GM19455 (cell line): ENCODE results near the gene NIPA2.
"Not testable (repeated sequence)": the region's sequence is repeated elsewhere in the genome, so short reads cannot be mapped to it uniquely, and the experiment has no call there.

ENCODE experiments used
- ATAC-seq: cut with Tn5 transposase; IDR thresholded peaks from one replicate; pipeline ENCODE4 v1.9.1; 2021; ENCODE audit not compliant: unreplicated experiment

Gene NIPA2

DNA sequence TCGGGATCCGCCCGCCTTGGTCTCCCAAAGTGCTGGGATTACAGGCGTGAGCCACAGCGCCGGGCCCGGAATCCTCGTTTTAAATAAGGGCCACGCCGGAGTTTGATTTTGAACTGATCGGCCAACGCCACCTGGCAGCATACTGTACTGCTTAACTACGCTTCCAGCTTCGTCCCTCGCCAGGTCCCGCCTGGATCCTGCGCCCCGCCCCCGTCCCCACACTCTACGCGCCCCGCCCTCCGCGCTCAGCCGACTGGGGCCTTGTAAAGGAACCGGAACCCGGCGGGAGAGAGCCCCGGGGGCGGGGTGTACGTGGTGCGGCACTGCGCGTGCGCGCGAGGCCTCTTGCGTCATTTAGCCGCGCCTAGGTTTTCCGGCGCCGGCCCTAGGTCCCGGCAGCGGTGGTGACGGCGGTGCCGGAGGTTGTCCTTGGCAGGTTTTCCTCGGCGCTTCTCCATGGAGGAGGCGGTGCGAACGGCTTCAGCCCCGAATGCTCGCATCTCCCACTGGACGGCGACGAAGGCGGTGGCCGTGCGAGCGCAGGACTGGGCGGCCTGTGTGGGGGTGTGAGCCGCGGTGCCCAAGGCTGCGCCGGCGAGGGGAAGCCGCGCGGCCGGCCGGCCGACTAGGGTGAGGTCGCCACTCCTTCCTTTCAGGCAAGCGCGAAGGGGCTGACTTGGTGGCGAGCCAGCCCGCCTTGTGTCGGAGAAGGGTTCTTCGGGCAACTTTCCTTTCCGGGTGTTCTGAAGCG, at the start of gene NIPA2:
Gene NIPA2 (plus strand): TSS at position 375 of the 751 bp plus-strand sequence. CDS start 13,066 bp downstream, outside the sequence.
- peak; percentile 75 for ATAC-seq

DNA sequence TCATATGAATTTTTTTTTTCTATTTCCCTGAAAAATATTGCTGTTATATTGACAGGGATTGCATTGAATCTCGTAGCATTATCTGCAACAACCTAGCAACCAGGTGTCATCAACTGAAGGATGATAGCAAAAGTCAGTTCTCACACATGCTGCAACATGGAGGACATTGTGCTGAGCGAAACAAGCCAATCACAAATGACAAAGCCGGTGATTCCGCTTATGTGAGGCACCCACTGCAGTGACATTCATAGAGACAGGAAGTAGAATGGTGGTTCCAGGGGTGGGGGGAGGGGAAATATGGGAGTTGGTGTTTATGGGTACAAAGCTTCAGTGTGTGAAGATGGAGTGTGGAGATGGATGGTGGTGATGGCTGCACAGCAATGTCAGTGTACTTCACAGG, 44.4 kb upstream of the NIPA2 start:
- ATAC-seq: no peak

DNA sequence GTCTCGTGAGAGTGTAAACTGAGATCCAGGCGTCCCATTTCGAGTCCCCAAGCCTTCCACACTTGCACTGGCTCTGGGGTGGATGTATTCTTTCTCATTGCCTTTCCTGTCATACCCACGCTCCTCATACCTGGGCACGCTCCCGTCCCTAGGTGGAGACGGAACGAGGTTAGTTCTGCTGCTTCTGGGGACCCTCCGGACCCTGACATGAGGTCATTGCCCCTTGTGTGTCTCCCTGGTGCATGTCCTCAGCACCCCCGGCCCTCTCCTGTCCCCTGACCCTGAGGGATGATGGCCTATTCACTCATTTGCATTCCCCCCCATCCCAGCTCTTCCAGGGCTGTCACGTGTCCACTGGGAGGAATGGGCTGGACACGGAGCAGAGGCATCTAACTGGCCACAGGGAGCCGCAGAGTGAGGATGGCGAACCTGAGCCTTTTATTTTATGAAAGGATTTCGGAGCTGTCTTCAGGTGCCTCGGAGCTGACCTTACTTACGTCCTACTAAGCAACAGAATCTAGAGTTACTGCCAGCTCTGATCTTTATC, 43.8 kb upstream of the NIPA2 start:
- no peak for ATAC-seq

DNA sequence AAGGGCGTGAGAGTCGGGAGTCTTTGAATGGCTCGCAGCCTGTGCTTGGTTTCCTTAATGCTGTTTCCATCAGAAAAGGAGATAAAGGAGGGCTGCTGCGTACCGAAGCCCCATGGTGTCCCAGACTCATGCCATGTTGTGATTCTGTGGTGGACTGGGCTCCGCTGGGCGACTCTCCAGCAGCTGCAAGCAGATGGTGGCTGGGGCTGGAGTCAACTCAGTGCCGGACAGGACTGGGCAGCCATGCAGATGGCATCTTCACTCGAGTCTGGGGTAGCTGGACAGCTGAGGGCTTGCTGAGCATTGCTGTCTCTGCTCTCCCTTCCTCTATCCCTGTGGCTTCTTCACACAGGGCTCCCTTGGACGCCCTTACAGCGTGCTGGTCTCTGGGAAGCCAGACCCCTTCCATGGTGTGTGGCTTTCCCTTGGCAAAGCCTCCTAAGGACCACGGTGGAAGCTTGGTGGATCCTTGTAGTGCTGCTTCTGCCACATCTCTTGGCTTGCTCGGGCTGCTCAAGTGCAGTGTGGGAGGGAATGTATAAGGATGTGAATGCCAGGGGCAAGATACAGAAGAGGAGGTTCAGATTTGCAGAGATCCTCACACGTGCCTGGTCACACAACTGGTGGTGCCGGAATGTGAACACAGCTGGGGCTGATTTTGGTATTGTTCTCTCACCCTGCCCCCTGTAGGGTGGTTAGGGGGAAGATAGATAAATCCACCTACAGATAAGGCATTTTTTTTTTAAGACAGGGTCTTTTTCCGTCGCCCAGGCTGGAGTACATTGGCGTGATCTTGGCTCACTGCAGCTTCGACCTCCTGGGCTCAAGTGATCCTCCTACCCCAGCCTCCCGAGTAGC, 43.0 kb upstream of the NIPA2 start:
- ATAC-seq: no peak

DNA sequence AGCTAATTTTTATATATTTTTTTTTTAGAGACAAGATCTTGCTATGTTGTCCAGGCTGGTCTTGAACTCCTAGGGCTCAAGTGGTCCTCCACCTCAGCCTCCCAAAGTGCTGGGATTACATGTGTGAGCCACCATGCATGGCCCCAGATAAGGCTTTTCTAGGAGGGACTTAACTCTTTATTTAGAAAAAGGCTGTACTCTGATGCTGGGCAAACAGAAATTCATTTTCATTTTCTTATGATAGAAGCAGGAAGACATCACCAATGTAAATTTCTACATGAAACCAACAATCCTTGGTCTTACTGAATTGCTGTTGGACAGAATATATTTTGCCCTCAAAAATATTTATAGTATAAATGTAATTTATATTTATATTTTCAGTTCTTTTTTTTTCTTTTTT, 42.4 kb upstream of the NIPA2 start:
- ATAC-seq: no peak

DNA sequence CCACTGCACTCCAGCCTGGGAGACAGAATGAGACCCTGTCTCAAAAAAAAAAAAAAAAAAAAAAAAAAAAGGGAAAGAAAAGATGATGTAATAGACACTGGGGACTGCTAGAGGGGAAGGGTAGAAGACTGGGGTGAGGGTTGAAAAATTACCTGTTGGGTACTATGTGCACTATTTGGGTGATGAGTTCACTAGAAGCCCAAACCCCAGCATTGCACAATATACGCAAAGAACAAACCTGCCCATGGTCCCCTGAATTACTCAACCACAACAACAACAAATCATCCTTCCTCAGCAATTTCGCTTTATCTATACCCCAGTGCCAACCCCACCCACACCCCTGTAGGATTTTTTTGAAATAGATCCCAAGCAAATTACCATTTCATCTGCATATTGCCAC, 38.6 kb upstream of the NIPA2 start:
- no peak for ATAC-seq

DNA sequence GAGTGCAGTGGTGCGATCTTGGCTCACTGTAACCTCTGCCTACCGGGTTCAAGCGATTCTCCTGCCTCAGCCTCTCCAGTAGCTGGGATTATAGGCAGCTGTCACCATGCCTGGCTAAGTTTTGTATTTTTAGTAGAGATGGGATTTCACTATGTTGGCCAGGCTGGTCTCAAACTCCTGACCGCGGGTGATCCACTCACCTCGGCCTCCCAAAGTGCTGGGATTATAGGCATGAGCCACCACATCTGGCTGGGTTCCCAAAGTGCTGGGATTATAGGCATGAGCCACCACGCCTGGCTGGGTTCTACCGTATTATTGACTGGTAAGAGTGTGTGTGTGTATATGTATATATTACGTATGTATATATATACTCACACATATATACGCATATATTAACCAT, 35.5 kb upstream of the NIPA2 start:
- not testable (repeated sequence) for ATAC-seq

DNA sequence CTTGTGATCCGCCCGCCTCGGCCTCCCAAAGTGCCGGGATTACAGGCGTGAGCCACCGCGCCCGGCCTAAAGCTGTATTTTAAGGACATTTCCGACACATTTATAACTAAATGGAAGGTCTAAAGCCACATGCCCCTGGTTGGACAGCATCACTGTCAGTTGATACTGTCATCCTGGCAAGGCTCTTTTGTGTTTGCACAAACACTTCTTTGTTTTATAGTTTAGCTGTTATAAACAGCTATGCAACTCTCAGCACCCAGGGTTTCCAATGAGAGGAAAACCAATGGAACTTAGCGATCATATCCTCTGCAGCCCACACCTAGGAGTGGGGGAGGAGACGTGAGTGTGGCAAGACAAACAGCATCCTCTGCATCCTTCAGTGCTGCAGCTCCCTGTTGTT, 32.3 kb upstream of the NIPA2 start:
- no peak for ATAC-seq

DNA sequence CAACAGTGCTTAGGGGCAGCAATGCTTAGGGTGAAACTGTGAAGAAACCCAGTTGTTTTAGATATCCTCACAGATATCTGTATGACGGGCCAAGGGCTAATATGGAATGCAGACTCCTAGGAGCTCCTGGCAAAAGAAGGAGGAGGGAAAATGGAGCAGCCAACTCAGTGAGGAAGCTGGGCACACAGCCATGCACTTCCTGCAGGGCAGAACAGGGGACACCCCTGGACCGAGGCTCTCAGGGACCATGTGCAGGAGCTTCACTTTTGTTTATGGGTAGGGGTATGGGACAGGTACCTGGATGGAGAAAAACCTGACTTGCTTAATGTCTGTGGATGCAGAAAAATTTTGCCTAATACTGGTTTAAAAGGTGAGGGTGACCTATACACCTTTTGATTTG, 31.8 kb upstream of the NIPA2 start:
- ATAC-seq: no peak

DNA sequence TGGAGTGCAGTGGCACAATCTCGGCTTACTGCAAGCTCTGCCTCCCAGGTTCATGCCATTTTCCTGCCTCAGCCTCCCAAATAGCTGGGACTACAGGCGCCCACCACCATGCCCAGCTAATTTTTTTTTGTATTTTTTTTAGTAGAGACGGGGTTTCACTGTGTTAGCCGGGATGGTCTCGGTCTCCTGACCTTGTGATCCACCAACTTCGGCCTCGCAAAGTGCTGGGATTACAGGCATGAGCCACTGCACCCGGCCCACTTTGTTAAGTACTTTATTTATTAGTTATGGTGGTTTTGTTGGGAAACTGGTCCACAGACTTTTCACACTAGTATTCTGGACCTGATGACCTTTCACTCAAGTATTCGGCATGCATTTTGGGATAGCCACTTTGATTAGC, 30.6 kb upstream of the NIPA2 start:
- ATAC-seq: not testable (repeated sequence)

DNA sequence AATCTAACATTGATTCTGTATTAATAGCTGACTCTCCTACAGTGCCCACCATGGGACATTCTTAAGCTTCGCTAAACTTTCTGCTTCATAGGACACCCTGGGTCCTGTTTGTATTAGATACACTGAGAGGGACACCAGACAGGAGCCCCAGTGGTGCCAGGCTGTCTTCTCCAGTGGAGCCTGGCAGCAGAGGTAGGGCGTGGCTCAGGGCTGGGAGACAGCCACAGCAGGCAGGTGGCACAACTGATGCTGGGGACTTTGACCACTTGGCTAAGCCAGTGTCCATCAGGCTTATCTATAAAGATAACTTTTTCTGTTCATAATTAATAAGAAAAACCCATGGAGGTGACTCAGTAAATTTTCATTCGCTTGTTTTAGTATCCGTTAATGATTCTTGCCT, 30.2 kb upstream of the NIPA2 start:
- no peak for ATAC-seq

DNA sequence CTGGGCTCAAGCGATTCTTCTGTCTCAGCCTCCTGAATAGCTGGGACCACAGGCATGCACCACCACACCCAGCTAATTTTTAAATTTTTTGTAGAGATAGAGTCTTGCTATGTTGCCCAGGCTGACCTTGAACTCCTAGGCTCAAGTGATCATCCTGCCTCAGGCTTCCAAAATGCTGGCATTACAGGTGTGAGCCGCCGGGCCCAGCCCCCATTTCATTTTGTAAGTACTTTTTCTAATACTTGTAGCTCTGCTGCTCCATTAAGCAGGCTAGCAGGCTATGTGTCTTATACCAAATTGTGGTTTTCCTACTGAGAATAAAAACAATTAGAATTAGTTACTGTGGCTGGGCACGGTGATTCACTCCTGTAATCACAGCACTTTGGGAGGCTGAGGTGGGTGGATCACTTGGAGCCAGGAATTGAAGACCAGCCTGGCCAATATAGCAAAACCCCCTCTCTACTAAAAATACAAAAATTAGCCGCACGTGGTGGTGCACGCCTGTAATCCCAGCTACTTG, 29.6 kb upstream of the NIPA2 start:
- no peak for ATAC-seq

DNA sequence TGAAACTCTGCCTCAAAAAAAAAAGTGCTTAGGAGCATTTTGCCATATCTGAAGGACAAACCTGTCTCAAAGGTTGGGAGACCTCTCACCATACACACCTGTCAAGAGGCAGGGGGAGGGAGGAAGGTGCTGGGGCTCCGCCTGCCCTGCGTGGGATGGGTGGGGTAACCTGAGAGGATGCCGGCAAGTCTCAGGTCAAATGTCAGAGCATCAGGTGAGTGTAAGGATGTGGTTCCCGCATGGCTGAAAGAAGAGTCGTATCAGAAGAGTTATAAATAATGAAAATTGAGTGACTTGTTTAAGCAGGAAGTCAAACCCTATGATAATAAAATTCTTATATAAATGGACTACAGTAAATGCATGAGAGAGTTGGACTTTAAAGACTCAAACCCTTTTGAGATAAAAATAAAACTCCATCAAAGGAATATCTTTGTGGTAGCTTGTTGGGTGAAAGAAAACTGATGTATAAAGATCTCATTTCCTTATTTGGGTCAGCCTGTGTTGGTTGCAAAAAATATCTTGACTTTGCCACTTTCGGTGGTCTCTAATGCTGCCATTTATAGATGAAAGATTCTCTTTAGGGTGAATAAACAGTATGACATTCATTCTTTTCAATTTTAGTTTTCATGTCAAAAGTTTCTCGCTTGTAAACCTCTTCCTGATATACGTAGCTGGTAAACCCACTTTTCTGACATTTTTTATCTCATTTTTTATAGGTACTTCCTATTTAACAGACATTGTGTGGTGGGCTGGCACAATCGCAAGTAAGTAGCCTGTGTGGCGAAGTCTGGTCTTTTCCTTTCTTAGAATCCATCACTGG, 28.2 kb upstream of the NIPA2 start:
- no peak for ATAC-seq

DNA sequence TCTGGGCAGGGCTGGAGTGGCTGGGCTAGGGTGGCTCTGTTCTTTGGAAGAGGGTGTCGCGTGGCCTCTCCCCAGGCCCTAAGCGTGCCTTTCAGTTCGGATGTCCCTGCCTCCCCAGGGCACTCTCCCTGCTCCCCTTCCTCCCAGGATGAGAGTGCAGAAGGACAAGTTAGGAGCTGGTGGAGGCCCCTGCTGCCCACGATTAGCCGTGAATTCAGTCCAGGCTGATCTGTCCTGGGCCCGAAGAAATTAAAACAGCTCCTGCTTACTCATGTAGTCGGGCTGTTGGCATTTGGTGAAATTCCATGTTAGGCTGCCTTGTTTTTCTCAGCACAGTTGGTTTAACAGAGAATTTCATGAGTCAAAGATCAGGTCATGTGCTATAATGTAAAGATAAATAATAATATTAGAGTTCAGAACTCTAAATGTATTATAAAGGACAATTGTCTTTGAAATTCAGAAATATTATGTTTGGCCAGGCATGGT, 27.6 kb upstream of the NIPA2 start:
- no peak for ATAC-seq

DNA sequence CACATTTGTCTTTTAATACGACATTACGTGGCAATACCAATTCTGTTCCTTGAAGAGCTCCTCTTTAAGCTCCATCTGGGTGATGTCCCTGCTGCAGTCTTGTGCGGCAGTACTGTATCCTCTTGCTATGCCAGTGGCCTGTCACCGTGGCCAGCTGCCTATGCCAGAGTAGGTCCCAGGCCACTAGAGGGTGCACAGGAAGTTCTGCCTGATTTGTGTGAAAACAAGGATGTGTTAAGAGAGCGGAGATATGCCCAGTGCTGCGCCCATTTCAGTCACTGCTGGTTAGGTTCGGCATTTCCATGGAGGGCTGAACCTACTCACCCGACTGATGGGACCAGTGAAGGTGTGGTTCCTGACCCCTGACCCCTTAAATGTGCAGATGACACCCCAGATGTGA, 26.8 kb upstream of the NIPA2 start:
- ATAC-seq: no peak

DNA sequence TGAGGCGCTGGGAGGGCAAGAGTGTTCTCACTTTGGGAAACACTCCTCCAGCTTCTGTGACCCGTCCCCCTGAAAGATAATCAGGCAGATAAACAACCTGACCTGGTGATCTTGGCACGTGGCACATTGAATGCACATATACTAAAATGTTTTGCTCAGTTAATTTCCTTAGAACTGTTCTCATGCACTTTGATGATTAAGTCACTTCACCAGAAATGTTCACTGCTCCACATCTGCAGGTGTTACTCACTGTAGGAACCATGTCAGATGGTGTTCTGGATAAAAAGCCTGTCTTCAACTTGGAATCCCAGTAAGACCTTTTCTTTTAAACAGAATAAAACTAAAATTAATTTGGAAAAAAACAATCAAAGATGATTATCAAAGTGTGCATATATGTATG, 24.6 kb upstream of the NIPA2 start:
- no peak for ATAC-seq

DNA sequence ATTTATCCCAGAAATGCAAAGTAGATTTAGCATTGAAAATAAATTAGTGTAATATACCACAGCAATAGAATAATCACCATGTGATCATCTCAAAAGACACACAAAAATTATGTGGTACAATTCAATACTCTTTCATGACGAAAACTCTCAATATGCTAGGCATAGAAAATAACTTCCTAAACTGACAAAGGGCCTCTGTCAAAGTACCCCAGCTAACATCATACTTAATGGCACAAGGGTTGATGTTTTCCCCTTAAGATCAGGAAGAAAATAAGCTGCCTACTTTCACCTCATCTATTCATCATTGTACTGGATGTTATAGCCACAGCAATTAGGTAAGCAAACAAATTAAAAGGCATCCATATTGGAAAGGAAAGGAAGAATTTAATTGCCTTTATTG, 22.7 kb upstream of the NIPA2 start:
- no peak for ATAC-seq

DNA sequence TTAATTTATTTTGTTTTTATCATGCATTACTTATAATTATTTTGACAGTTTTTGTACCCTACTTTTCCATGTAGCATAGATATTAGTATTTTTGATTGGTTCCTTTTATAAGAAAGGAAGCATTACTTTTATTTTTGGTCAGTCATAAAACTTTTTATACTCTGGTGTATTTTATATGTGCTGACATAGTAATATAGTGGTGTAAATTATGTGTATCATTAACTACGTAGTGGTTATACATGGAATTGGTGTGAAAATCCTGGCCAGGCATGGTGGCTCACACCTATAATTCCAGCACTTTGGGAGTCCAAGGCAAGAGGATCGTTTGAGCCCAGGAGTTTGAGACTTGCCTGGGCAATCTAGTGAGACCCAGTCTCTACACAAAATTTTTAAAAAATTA, 18.8 kb upstream of the NIPA2 start:
- ATAC-seq: no peak

DNA sequence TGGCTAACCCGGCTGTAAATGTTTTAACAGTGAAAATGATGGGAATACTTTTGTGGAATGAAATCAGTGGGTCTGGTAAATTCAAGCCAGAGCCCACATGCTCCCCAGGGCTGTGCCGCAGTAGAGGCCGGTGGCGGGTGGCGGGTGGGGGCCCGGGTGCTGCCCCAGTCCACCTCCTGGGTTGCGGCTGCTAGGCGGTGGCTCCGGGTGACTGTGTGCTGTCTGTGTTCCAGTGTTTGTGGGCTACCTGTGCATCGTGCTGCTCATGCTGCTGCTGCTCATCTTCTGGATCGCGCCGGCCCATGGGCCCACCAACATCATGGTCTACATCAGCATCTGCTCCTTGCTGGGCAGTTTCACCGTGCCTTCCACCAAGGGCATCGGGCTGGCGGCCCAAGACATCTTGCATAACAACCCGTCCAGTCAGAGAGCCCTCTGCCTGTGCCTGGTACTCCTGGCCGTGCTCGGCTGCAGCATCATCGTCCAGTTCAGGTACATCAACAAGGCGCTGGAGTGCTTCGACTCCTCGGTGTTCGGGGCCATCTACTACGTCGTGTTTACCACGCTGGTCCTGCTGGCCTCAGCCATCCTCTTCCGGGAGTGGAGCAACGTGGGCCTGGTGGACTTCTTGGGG, 14.9 kb upstream of the NIPA2 start:
- no peak for ATAC-seq

DNA sequence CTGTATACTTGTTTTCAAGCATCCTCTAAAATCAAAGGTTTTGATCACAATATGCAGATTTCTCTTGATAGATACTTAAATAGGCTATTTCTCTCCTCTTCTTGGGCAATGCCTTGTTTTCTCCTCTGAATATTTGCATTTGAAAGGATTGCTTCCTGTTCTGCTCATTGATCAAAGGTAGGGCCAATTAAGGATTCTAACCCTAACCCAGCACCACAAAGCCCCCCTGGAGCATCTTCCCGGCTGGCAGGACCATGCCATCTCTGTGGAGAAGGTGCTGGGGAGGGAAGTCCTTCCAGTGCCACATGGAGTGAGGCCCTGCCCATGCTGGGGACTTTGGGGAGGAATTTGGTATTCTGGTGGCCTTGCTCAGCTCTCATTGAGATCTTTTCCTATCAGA, 11.3 kb upstream of the NIPA2 start:
- ATAC-seq: no peak
